HepG2 (cell line): Measurements from ENCODE around the gene PADI4. TPM values are rescaled to one million over a fixed set of nuclear protein-coding genes. Genes with fewer than 3 reads are reported as not detected.

Experiments
- ATAC-seq: fragments of 200-7000 bp; cut with Tn5 transposase; 3 replicates; pipeline ENCODE4 v1.9.1; 2020; ENCODE audit warnings: mild to moderate bottlenecking, moderate library complexity
- BruUV-seq: library from RNA; stranded (reverse); fragments of 400-500 nt; replicated peaks from 2 replicates; lab custom pipeline; 2021; lab: Mats Ljungman, UMichigan
- CTCF ChIA-PET: fragments of 300-600 bp; formaldehyde crosslinking; extraction: SDS; loops from one replicate; lab custom pipeline; 2021; ENCODE audit warnings: low total read pairs, inconsistent platforms, low intra/inter-chr PET ratio; lab: Yijun Ruan, JAX
- POLR2A ChIA-PET: fragments of 350-600 bp; sonication (Branson Sonifier 250); formaldehyde crosslinking; loops from one replicate; lab custom pipeline; 2020; ENCODE audit warnings: antibody characterized with exemption, inconsistent platforms; lab: Yijun Ruan, JAX
- DNase-seq: peaks from one replicate; pipeline ENCODE4 v3.0.0-alpha.2; 2015; ENCODE audit warnings: low spot score
- FAIRE-seq: peaks from 3 replicates; lab custom pipeline; 2011; peaks lifted over from hg19 to GRCh38; lab: Jason Lieb, UNC
- H2AFZ ChIP-seq: one replicate; pipeline ENCODE4 v1.6.1; 2011; ENCODE audit warnings: low read length, inconsistent platforms
- H3K27ac ChIP-seq: fragments of 300-600 bp; 3 replicates; pipeline ENCODE4 v1.8.0; 2011; ENCODE audit warnings: mixed run types, mild to moderate bottlenecking, mixed read lengths, low read length, inconsistent platforms; ENCODE audit not compliant: insufficient read depth; ENCODE audit errors: extremely low read length
- H3K27me3 ChIP-seq, 2 experiments: fragments of 200-600 bp in 1 of 2; 2 replicates in 1 of 2; 3 replicates in 1 of 2; pipeline versions ENCODE4 v1.6.0 to v1.8.0; 2011; ENCODE audit warnings: low read length in 2 of 2, mild to moderate bottlenecking in 2 of 2, moderate library complexity in 2 of 2, inconsistent platforms in 1 of 2; ENCODE audit not compliant: insufficient read depth in 2 of 2, control insufficient read depth in 1 of 2
- H3K36me3 ChIP-seq, 2 experiments: fragments of 200-600 bp in 1 of 2; replicated peaks in 1 of 2; 2 replicates in 1 of 2; 3 replicates in 1 of 2; pipeline versions ENCODE4 v1.5.1 to v1.8.0; 2011; ENCODE audit warnings: low read length in 2 of 2, inconsistent platforms in 1 of 2; ENCODE audit not compliant: insufficient read depth in 2 of 2, control insufficient read depth in 1 of 2
- H3K4me1 ChIP-seq: 2 replicates; pipeline ENCODE4 v1.5.1; 2012; ENCODE audit warnings: low read length, inconsistent platforms; ENCODE audit not compliant: insufficient read depth
- H3K4me2 ChIP-seq: 2 replicates; pipeline ENCODE4 v1.6.0; 2011; ENCODE audit warnings: low read depth, low read length, inconsistent platforms
- H3K4me3 ChIP-seq, 3 experiments: fragments of 200-600 bp in 1 of 3; sonication (generic), shearing (Covaris generic) in 1 of 3; replicated peaks in 1 of 3; 2 replicates each; pipeline ENCODE4 v1.5.1; 2011 to 2016; ENCODE audit warnings: low read length in 3 of 3, inconsistent platforms in 2 of 3, low read depth in 2 of 3, mild to moderate bottlenecking in 2 of 3, control low read depth in 1 of 3, mixed read lengths in 1 of 3; ENCODE audit not compliant: insufficient read depth in 1 of 3
- H3K79me2 ChIP-seq: one replicate; pipeline ENCODE4 v1.6.1; 2011; ENCODE audit warnings: low read length, inconsistent platforms; ENCODE audit not compliant: insufficient read depth
- H3K9ac ChIP-seq: 2 replicates; pipeline ENCODE4 v1.6.0; 2011; ENCODE audit warnings: mild to moderate bottlenecking, low read depth, low read length, inconsistent platforms; ENCODE audit not compliant: insufficient read depth
- H3K9me3 ChIP-seq: 2 replicates; pipeline ENCODE4 v1.5.1; 2012; ENCODE audit warnings: mild to moderate bottlenecking, low read length
- H4K20me1 ChIP-seq: 2 replicates; pipeline ENCODE4 v1.6.0; 2011; ENCODE audit warnings: inconsistent platforms, mild to moderate bottlenecking, low read length, moderate library complexity; ENCODE audit not compliant: insufficient read depth
- AKAP8 ChIP-seq: sonication (generic); formaldehyde crosslinking; IDR thresholded peaks from 2 replicates; pipeline ENCODE4 v1.5.1; 2020; ENCODE audit warnings: mild to moderate bottlenecking, missing genetic modification reagents
- ERF ChIP-seq: IDR thresholded peaks from 2 replicates; pipeline ENCODE4 v1.6.1; 2018; ENCODE audit warnings: missing biosample characterization, missing genetic modification reagents
- FOXK2 ChIP-seq: fragments of 450-650 bp; IDR thresholded peaks from 2 replicates; pipeline ENCODE4 v1.6.1; 2016
- NR3C1 ChIP-seq: sonication (generic); formaldehyde crosslinking; IDR thresholded peaks from 2 replicates; pipeline ENCODE4 v1.4.0; 2020; ENCODE audit warnings: missing genetic modification reagents
- ONECUT2 ChIP-seq: sonication (generic); formaldehyde crosslinking; IDR thresholded peaks from 2 replicates; pipeline ENCODE4 v1.4.0; 2020; ENCODE audit warnings: missing genetic modification reagents
- ZNF737 ChIP-seq: sonication (generic); formaldehyde crosslinking; IDR thresholded peaks from 2 replicates; pipeline ENCODE4 v1.5.0; 2020; ENCODE audit warnings: missing genetic modification reagents, mild to moderate bottlenecking, borderline replicate concordance
- ZNF749 ChIP-seq: sonication (generic); formaldehyde crosslinking; IDR thresholded peaks from 2 replicates; pipeline ENCODE4 v1.8.0; 2022; ENCODE audit warnings: mild to moderate bottlenecking, missing genetic modification reagents, moderate library complexity, borderline replicate concordance
- ZNF75D ChIP-seq: sonication (generic); formaldehyde crosslinking; IDR thresholded peaks from 2 replicates; pipeline ENCODE4 v1.8.1; 2023; ENCODE audit warnings: missing genetic modification reagents, mild to moderate bottlenecking, borderline replicate concordance
- ZSCAN25 ChIP-seq: sonication (generic); formaldehyde crosslinking; IDR thresholded peaks from 2 replicates; pipeline ENCODE4 v1.8.0; 2022; ENCODE audit warnings: mild to moderate bottlenecking, missing genetic modification reagents
- ZUFSP ChIP-seq: sonication (generic); formaldehyde crosslinking; IDR thresholded peaks from 2 replicates; pipeline ENCODE4 v1.9.0; 2021; ENCODE audit warnings: missing genetic modification reagents, mild to moderate bottlenecking, borderline replicate concordance
- WGBS: methylation state at CpG from one replicate; pipeline ENCODE4 v1.1.6; 2017; ENCODE audit warnings: low lambda C conversion rate; 5-methylcytosine and 5-hydroxymethylcytosine counted together
- in situ Hi-C: cut with HindIII; loops from 2 replicates; pipeline ENCODE4 v1.10.0; 2017; ENCODE audit warnings: low pct_unique_long_range_greater_than_20kb; ENCODE audit not compliant: extremely low pct_ligation_motif_present
- intact Hi-C: fragments of 100-400 bp; cut with micrococcal nuclease; formaldehyde crosslinking; loops from one replicate; pipeline ENCODE4 v1.10.0; 2022; ENCODE audit not compliant: unreplicated experiment
- polyA plus RNA-seq, 8 experiments: library from polyadenylated mRNA; depleted of rRNA in 3 of 8; stranded (reverse) in 7 of 8; unstranded in 1 of 8; fragments of >200 nt; fragmentation: Illumina TruSeq in 4 of 8; extraction: Trizol in 4 of 8; gene quantifications; 2 replicates each; pipeline versions ENCODE4 v1.2.1 to v1.2.3, GENCODE V29; 2011 to 2016; ENCODE audit warnings: low read depth in 4 of 8, missing spikeins in 1 of 8, mixed read lengths in 1 of 8; ENCODE audit not compliant: insufficient read depth in 1 of 8
- total RNA-seq, 5 experiments: library from RNA; depleted of rRNA; stranded (reverse); fragments of >200 nt; fragmentation: Illumina TruSeq; extraction: Trizol; gene quantifications; 2 replicates each; pipeline ENCODE4 v1.2.3, GENCODE V29; 2016; ENCODE audit warnings: low read depth in 1 of 5
- TF ChIP-seq, protein P1 (sequence below): sonication (generic); formaldehyde crosslinking; conservative IDR thresholded peaks from 2 replicates; pipeline ENCODE4 v1.4.0; 2020; ENCODE audit warnings: missing genetic modification reagents
- TF ChIP-seq, protein P2 (sequence below): sonication (generic); formaldehyde crosslinking; IDR thresholded peaks from 2 replicates; pipeline ENCODE4 v1.4.0; 2020; ENCODE audit warnings: missing genetic modification reagents
- TF ChIP-seq, protein P3 (sequence below): IDR thresholded peaks from 2 replicates; pipeline ENCODE4 v1.6.1; 2018; ENCODE audit warnings: missing genetic modification reagents, mild to moderate bottlenecking, missing compliant biosample characterization
- TF ChIP-seq, protein P4 (sequence below): sonication (generic); formaldehyde crosslinking; IDR thresholded peaks from 2 replicates; pipeline ENCODE4 v1.4.0; 2020; ENCODE audit warnings: missing genetic modification reagents, borderline replicate concordance
- TF ChIP-seq, protein P5 (sequence below): IDR thresholded peaks from 2 replicates; pipeline ENCODE4 v1.6.1; 2016; ENCODE audit warnings: low read depth, control low read depth

The PADI4 gene
- total and polyA plus RNA-seq, 2 of the 13 experiments (the other 11 are each of a cell fraction or from before 2014, with no cell fraction given), result 0.04 TPM

DNA sequence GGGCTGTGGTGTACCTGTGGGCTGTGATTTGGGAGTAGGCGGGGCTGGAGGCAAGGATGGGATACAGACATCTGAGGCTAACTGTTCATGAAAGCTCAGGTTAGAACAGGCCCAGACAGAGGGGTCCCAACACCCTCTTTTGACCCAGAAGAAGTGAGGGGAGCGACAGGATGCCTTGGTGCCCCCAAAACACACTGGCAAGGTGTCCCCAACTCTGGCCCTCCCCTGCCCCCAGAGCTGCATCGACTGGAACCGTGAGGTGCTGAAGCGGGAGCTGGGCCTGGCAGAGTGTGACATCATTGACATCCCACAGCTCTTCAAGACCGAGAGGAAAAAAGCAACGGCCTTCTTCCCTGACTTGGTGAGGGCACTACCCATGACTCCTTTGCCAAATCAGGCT lies 27.6 kb upstream of the PADI4 start:
- no peak for FAIRE-seq
- DNase-seq, result no peak
- no peak overlapping the region for H3K4me2 ChIP-seq
- no peaks in the 10 kb centered on the region for H3K79me2 ChIP-seq
- in situ Hi-C loops, result no loop called here
- no peaks in the 10 kb centered on the region for H4K20me1 ChIP-seq
- intact Hi-C loops, result no loop called here
- H3K36me3 ChIP-seq, result no peaks in the 10 kb centered on the region
- no peaks in the 10 kb centered on the region for H3K4me1 ChIP-seq
- peaks cover 4 to 23% of the 10 kb centered on the region in 2 experiments; a peak in 3 of 5 replicates for H3K27me3 ChIP-seq
- no peak overlapping the region for H3K9ac ChIP-seq
- H3K9me3 ChIP-seq, result no peaks in the 10 kb centered on the region
- POLR2A ChIA-PET, result no interaction called here
- BruUV-seq, result no TSS peak
- no peak overlapping the region for H3K4me3 ChIP-seq
- CTCF ChIA-PET, result no interaction called here
- 20% methylated on average over 4 of the region's 7 CpGs for WGBS
- no peak overlapping the region for H3K27ac ChIP-seq
- H2AFZ ChIP-seq, result no peak overlapping the region
- ATAC-seq, result no peak
- no peak for TF ChIP-seq ERF (CRISPR knock-in tag)
- TF ChIP-seq, protein P1, sequence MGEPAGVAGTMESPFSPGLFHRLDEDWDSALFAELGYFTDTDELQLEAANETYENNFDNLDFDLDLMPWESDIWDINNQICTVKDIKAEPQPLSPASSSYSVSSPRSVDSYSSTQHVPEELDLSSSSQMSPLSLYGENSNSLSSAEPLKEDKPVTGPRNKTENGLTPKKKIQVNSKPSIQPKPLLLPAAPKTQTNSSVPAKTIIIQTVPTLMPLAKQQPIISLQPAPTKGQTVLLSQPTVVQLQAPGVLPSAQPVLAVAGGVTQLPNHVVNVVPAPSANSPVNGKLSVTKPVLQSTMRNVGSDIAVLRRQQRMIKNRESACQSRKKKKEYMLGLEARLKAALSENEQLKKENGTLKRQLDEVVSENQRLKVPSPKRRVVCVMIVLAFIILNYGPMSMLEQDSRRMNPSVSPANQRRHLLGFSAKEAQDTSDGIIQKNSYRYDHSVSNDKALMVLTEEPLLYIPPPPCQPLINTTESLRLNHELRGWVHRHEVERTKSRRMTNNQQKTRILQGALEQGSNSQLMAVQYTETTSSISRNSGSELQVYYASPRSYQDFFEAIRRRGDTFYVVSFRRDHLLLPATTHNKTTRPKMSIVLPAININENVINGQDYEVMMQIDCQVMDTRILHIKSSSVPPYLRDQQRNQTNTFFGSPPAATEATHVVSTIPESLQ (CRISPR knock-in tag), result no peak
- no peak for TF ChIP-seq AKAP8 (CRISPR knock-in tag)
- TF ChIP-seq, protein P2, sequence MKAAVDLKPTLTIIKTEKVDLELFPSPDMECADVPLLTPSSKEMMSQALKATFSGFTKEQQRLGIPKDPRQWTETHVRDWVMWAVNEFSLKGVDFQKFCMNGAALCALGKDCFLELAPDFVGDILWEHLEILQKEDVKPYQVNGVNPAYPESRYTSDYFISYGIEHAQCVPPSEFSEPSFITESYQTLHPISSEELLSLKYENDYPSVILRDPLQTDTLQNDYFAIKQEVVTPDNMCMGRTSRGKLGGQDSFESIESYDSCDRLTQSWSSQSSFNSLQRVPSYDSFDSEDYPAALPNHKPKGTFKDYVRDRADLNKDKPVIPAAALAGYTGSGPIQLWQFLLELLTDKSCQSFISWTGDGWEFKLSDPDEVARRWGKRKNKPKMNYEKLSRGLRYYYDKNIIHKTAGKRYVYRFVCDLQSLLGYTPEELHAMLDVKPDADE (CRISPR knock-in tag), result no peak
- TF ChIP-seq NR3C1 (CRISPR knock-in tag), result no peak
- TF ChIP-seq, protein P3, sequence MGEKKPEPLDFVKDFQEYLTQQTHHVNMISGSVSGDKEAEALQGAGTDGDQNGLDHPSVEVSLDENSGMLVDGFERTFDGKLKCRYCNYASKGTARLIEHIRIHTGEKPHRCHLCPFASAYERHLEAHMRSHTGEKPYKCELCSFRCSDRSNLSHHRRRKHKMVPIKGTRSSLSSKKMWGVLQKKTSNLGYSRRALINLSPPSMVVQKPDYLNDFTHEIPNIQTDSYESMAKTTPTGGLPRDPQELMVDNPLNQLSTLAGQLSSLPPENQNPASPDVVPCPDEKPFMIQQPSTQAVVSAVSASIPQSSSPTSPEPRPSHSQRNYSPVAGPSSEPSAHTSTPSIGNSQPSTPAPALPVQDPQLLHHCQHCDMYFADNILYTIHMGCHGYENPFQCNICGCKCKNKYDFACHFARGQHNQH (CRISPR knock-in tag), result no peak
- no peak for TF ChIP-seq ONECUT2
- no peak for TF ChIP-seq FOXK2
- TF ChIP-seq, protein P4, sequence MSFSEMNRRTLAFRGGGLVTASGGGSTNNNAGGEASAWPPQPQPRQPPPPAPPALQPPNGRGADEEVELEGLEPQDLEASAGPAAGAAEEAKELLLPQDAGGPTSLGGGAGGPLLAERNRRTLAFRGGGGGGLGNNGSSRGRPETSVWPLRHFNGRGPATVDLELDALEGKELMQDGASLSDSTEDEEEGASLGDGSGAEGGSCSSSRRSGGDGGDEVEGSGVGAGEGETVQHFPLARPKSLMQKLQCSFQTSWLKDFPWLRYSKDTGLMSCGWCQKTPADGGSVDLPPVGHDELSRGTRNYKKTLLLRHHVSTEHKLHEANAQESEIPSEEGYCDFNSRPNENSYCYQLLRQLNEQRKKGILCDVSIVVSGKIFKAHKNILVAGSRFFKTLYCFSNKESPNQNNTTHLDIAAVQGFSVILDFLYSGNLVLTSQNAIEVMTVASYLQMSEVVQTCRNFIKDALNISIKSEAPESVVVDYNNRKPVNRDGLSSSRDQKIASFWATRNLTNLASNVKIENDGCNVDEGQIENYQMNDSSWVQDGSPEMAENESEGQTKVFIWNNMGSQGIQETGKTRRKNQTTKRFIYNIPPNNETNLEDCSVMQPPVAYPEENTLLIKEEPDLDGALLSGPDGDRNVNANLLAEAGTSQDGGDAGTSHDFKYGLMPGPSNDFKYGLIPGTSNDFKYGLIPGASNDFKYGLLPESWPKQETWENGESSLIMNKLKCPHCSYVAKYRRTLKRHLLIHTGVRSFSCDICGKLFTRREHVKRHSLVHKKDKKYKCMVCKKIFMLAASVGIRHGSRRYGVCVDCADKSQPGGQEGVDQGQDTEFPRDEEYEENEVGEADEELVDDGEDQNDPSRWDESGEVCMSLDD (CRISPR knock-in tag), result no peak
- no peak for TF ChIP-seq ZSCAN25 (CRISPR knock-in tag)
- TF ChIP-seq, protein P5, sequence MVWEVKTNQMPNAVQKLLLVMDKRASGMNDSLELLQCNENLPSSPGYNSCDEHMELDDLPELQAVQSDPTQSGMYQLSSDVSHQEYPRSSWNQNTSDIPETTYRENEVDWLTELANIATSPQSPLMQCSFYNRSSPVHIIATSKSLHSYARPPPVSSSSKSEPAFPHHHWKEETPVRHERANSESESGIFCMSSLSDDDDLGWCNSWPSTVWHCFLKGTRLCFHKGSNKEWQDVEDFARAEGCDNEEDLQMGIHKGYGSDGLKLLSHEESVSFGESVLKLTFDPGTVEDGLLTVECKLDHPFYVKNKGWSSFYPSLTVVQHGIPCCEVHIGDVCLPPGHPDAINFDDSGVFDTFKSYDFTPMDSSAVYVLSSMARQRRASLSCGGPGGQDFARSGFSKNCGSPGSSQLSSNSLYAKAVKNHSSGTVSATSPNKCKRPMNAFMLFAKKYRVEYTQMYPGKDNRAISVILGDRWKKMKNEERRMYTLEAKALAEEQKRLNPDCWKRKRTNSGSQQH, result no peak
- TF ChIP-seq ZNF737 (CRISPR knock-in tag), result no peak
- no peak for TF ChIP-seq ZNF75D (CRISPR knock-in tag)
- TF ChIP-seq ZUFSP, result no peak
- TF ChIP-seq ZNF749 (CRISPR knock-in tag), result no peak
